Stimulated activated CD8-positive, alpha-beta memory T cell treated with anti-CD3 and anti-CD28 coated beads, Interleukin-12 subunit alpha, Interleukin-12 subunit beta, amount 100 ng/mL, for 24 hours (primary cell): ENCODE data around the gene MAPKAPK2.

Experiments
- DNase-seq: peaks from one replicate; pipeline ENCODE4 v3.0.0-alpha.2; 2020; ENCODE audit errors: extremely low read depth

The MAPKAPK2 gene

GRCh38 chr1:206703661-206704060, 19.0 kb downstream of the MAPKAPK2 start:
- no peak for DNase-seq

DNA sequence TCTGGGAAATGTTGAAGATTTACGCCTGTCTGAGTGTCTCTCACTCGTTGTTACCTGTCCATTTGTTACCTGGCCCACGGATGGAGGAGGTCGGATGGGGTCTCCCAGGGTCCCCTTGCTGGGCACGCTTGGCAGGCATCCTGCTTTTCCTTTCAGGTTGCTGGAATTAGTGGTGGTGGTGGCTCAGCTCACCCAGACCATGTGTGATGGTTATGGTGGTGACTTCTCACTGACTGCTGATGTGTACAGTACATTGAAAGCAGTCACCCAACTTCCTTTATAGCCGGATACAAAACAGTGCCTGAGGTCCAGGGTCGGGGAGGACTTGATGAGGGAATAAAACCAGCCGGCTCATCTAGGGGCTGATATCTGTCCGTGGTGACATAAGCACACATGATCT, 19.5 kb downstream of the MAPKAPK2 start:
- DNase-seq = no peak

DNA sequence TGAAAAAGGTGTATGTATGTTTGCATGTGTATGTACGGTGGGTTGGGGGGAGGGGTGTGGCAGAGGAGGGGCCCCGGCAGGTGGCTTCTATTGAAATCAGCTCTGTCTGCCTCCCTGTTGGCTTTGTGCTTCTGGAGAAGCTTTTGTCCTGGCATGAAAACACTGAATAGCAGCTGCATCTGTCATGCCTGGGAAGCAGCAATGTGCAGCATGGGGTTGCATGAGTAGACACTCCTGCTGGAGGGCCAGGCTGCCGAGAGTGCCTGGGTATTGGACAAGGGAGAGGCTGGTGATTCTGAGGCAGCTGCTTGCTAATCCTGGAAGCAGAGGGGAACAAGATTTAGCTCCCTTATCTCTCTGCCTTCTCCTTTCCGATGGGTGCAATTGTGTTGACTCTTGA, 20.5 kb downstream of the MAPKAPK2 start:
- DNase-seq = no peak

DNA sequence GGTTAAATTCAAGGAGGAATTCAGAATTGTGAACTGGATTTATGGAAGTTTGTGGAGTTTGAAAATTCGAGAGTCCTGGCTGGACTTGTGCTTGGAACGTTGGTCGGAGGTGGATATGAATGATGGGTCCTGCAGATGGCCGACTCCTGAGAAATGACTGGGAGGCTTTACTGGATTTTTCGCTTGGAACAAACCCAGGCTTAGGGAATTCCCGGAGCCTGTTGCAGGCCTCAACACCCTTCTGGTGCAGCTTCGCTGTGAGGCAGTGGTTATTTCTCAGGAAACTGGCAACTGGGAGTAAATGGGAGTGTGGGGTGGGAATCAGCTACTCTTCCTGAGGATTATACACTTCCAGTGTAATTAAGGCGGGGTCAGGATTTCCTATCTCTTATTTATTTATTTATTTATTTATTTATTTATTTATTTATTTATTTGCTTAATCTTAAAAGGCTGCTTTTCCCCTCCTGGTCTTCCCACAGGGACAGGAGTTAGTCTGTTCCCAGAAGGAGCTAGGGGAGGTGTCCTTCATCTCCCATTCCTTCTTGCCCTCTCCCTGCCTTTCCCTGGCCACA, 21.1 kb downstream of the MAPKAPK2 start:
- DNase-seq = no peak

DNA sequence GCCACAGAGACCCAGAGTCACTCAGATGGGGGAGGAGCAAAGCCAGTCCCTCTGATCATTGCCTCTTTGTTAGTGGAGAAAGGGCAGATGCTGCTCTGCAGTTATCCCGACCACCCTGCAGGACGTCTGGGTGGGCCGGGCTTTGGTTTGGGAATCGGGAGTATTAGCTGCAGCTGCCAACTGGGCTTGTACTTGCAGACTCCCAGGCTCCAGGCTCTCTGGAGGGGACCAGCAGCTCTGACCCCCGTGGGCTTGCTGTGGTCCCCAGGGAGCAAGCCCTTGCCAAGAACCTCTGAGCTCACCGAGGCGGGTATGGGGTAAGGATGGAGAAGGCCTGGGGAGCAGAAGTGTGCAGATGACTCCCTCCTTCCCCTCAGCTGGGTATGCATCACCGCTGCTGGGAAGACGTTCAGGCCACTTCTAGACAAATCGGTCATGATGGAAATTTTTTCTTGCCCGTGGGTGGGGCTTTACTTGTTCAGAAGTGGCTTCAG, 21.6 kb downstream of the MAPKAPK2 start:
- no peak for DNase-seq

- no peak for DNase-seq
Measured at GRCh38 chr1:206706806-206707366, 22.2 kb downstream of the MAPKAPK2 start.

DNA sequence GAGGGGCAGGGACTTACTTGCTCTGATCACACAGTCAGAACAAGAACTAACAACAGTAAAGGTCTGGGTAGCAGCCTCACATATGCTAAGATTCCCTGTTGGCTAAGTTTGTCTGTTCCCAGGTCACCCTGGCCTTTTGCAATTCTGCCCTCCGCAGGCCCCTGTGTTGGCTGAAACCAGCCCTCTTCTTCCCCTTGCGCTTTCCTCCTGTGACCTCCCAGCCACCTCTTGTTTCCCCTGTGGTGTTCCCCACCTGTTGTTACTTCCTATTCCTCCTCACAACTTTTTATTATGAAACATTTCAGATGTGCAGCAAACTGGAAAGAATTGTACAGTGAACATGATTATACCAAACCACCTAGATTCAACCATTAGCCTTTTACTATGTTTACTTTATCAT, 23.4 kb downstream of the MAPKAPK2 start:
- DNase-seq = no peak

DNA sequence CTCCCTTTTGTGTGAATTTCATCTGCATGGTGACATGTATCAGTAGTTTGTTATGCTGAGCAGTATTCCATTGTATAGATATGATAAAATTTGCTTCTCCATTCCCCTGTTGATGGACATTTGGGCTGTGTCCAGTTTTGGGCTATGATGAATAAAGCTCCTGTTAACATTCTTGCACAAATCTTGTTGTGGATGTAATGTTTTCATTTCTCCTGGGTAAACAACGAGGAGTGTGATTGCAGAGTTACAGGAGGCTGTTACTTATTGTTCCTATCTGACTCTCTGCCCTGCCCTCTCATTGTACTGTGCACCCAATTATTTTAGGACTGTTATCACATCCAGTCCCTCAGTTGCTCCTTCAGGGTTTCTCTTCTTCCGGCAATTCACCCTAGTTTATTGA, 24.2 kb downstream of the MAPKAPK2 start:
- no peak for DNase-seq

DNA sequence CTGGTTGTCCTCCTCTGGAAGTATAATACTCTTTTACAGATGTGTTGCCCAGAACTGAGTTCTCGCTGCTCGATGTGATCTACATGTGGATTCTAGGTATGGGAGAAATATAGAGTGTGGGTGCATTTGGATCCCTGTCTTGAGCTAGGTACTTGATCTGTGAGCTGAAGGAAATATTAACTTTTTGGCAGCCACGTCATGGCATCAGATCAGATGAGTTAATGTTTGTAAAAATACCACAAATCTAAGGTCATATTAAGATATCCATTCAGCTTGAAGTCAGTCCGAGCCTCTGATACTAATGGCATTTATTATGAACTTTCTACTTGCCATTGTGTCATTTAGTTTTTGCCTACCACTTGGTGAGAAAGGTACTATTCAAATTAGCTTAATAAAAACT, 24.6 kb downstream of the MAPKAPK2 start:
- no peak for DNase-seq

- no peak for DNase-seq
Measured at GRCh38 chr1:206709772-206710459, 25.2 kb downstream of the MAPKAPK2 start.

- no peak for DNase-seq
Measured at GRCh38 chr1:206710460-206710823, 25.7 kb downstream of the MAPKAPK2 start.

DNA sequence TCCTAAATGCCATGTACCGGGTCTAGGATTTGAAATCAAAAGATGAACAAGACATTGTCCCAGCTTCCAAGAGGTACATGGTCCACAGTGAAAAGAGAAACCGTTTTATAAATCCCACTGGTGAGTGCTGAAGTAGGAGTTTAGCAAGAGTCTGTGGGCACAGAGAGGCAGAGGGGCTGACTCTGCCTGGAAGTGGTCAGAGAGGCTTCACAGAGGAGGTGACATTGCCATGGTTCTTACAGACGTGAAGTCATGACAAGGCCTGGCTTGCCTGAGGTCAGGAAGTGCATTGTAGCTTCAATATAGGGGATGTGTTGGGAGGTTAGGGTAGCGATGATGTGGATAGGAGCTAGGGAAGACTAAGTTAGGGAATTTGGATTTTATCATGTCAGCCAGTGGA, 28.4 kb downstream of the MAPKAPK2 start:
- DNase-seq = no peak

DNA sequence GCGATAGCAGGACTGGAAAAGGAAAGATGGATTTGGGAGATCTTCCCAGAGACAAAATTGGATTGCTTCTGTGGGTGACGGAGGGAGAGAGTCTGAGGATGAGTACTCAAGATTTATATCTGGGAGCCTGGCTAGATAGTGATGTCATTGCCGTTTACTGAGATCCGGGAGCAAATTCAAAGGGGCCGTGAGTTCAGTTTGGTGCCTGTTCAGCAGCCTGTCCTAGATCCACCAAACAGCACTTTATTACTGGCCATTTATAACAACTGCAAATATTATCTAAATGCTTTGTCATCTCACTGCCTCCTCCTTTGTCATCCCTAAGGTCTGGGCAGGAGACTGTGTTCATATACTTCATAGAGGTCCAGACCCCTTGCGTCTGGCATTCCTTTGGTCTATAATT, 29.2 kb downstream of the MAPKAPK2 start:
- no peak for DNase-seq

- no peak for DNase-seq
Measured at GRCh38 chr1:206714331-206715058, 29.8 kb downstream of the MAPKAPK2 start.

- no peak for DNase-seq
Measured at GRCh38 chr1:206715120-206715519, 30.4 kb downstream of the MAPKAPK2 start.

GRCh38 chr1:206715552-206716158, 30.9 kb downstream of the MAPKAPK2 start:
- DNase-seq = no peak

DNA sequence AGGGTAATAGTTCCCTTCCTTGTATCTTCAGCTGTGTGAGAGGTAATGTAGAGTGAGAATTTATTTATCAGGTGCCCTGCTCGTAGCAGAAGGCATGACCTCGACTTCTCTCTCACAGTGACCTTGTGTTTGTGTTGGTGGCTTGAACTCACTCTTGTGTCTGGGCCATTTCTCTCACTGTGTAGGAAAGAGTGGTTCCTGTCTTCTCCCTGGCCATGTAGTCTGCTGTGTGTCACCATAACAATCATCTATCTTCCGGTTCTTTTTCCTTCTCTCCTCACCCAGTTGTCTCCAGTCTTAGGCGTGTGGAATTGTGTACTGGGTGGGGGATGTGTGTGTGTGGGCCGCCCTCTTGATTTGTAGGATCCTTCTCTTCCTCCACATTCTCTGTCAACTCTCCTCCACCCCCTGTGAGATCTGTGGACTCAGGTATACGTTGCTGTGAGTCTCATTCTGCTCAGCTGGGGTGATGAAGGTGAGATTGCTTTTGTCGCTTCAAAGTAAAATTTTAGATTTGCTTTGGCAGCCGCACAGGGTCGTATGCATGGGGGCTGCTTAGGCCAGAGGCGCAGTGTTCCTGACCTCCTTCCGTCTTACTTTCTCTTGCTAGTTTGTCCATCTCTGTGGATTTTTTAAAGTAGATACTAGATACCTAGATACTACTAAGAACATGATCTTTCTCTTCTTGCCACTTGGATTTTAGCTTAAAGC, 31.6 kb downstream of the MAPKAPK2 start:
- no peak for DNase-seq

GRCh38 chr1:206716870-206717673, 32.4 kb downstream of the MAPKAPK2 start:
- DNase-seq = no peak

GRCh38 chr1:206717674-206717989, 32.9 kb downstream of the MAPKAPK2 start:
- DNase-seq = no peak

GRCh38 chr1:206719169-206719839, 34.6 kb downstream of the MAPKAPK2 start:
- no peak for DNase-seq
